Activated CD8-positive, alpha-beta memory T cell treated with anti-CD3 and anti-CD28 coated beads, Interleukin-2, amount 50 U/mL, for 48 hours (primary cell): Measurements from ENCODE around the gene KCNIP4.

Experiments
- DNase-seq: peaks from one replicate; pipeline ENCODE4 v3.0.0-alpha.2; 2020

KCNIP4 gene

DNA sequence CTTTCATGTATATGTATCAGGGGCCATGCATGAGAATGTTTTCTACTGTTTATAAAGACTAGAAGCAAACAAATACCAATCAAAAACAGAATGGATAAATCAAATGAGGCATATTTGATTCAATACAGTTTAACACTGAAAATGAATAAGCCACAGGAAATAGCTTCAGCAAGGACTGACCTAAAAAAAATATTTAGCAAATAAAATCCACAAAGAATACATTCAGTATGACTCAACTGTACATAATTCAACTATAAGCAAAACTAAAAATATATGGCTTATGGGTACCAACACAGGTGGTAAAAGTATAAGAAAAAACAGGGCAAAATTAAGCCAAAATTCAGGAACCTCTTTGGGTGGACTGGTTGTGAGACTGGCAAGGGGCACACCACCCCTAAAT lies 112.9 kb downstream of the KCNIP4 start:
- DNase-seq = no peak

GRCh38 chr4:21830272-21830671 lies 118.3 kb downstream of the KCNIP4 start:
- no peak for DNase-seq

DNA sequence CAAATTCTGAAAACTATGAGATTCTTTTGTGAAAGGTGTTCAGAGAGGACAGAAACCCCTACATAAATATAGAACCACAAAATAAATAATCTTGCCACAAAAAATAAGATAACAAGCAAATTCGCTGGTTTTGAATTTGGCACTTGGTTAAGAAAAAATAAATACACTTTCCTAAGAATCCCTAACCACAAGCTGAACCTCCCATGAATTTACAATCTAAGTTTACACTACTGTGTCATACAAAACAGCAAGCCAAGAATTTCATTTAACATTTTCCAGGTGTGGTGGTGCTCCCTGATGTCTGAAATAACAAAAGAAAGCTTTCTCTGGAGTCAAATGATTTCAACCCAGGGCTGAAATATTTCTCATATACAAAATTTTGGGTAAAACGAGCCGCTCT lies 121.0 kb downstream of the KCNIP4 start:
- DNase-seq = no peak

GRCh38 chr4:21826071-21826470 lies 122.5 kb downstream of the KCNIP4 start:
- no peak for DNase-seq

DNA sequence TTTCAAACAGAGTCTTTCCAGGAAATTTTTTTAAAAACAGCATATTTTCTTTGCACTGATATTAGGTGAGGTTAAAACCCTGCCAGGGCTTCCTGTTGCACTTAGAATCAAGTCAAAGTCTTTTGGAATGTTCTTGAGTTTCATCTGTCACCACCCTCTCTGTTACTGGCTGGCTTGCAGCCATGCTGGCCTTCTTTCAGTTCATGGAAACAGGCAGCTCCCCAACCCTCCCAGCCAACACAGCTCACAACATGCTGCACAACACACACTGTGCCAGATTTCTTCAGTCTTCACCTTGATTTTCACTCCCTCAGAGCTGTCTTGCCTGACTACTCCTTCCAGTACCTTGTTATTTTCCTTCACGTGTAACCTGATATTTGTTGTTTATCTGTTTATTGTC lies 129.5 kb downstream of the KCNIP4 start:
- no peak for DNase-seq

DNA sequence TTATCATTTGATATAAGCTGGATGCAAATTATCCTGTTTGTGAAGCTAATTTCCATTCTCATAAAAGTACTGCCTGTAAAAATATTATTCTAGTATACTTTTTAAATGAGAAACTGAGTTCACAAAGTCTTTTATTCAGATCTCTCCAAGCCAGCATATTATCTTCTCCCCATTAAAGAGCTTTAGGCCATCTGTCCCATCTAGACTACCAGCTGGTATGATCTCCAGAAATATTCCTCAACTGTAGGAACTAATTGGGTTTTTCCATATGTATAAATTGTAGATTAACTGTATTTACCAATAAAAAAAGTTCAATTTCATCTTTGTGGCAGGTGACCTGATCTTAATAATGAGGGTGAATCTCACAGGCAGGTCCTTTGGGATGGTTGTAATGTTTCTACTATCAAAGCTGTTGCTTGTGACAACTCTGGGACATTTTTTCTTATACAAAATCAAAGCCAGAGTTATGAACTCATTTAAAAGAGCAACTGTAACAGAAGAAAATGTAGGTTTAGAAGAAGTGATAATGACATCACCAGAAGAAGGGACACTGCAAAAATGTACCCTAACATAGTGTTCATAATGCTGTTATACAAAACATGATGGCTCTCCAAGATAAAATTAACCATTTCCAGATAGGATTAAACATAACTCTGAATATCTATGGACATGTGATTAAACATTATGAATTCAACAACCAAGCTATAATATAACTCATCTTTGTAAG lies 132.8 kb downstream of the KCNIP4 start:
- no peak for DNase-seq

DNA sequence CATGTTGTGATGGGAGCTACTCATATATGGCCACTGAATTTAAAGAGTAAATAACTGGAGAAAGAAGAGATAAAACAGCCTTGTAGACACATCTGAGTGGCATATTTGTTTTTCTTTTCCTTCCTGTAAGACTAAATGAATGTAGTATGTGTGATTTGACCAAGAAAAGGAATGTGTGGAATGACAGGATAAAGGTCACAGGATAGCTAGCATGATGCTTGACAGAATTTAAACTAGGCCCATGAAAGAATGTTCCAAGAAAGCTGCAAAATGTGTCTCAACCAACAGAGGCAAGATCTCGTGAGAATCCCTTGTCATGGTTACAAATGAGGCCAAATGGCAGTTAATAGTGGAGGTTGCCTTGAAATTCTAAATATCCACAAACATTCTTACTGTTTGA lies 137.0 kb downstream of the KCNIP4 start:
- DNase-seq = no peak

DNA sequence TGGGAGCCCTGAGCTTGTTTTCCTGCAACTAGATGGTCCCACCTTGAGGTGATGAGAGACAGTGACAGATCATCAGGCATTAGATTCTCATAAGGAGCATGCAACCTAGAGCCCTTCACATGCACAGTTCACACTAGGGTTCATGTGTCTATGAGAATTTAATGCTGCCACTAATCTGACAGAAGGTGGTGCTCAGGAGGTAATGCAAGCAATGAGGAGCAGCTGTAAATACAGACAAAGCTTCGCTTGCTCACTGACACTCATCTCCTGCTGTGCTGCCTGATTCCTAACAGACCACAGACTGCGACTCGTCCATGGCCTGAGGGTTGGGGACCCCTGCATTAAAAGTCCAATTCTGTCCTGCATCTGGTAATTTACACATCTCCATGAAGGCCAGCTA lies 141.6 kb downstream of the KCNIP4 start:
- DNase-seq = no peak

DNA sequence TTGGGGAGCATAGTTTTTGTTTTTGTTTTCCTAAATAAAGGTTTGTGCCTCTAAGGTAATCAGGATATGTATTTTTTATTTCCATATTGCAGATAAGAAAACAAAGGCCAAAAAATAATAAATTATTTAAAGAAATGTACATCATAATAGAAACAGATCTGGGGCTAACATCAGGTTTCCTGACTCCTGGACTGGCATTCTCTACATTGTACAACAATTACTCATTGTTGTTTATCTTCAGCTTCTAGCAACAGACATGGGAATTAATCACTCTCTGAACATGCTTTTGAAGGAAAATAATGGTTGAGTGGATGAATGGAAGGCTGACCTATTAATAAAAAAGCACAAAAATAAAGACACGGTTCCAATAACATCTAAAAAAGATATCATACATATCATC lies 146.2 kb downstream of the KCNIP4 start:
- no peak for DNase-seq

DNA sequence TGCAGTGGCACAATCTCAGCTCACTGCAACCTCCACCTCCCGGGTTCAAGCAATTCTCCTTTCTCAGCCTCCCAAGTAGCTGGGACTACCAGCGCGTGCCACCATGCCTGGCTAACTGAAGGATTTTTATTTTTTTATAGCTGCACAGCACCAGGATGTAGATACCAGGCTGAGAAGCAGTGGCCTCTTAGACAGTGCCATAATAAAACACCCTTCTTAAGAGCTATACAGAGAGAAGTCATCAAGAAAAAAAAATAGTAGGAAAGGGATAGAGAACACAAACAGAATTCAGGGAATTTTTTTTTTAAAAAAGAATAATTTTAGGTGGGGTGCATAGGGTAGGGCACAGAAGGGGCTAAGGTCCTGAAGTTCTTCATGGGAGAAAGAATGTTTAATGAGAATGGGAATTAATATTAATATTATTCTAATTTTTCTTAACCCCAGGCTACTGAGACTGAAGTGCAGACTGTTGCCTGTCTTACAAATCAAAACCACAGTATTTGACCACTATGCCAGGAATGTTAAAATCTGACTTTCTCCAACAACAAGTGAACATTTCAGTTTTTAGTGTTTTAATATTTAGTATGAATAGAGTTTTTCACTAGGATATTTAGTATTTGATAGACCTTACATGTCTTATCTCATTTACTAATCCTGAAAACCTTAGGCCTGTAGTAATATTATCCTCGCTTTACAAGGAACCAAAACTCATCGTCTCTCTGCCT lies 146.7 kb downstream of the KCNIP4 start:
- DNase-seq = no peak

GRCh38 chr4:21795091-21795490 lies 153.5 kb downstream of the KCNIP4 start:
- no peak for DNase-seq

DNA sequence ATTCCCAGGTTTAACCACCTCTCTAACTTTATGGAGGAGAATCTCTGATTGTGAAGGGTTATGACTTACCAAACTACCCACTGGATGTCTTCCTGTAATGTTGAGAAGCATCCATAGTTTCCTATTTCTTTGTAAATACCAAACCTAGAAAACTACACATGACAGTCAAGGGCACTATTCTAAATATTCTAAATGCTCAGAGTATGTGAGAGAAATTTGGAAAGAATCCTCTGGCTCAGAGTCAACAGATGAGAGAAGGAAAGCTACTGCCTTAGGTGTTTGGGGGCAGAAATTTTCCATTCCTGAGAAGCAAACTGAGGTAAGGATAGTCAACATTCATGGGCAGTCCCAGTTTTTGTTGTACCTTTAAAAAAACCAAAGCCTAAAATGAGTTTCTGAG lies 155.8 kb downstream of the KCNIP4 start:
- DNase-seq = no peak

DNA sequence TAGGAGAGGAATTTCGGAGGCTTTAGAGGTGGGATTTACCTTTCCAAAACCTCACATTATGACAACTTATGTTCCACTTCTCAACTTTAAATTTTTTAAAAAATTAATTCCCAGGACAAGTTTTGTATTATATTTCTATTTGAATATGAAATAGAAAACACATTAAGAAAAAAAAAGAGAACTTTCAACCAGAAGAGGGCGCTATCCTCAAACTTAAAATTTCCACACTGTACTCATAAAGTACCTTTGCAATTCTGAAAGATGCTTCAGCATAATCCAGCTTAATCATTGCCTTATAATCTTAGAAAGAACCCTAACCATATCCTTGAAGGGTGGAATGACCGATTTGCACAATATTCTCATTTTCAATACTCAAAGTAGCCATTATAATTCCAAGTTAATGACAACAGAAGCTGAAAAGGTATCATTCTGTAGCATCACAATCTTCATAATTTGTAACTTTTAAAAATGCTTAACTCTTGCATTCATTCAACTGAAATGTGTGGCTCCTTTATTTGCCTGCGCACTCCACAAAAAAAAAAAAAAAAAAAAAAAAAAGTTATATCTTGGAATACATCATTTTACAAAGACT lies 158.0 kb downstream of the KCNIP4 start:
- DNase-seq = no peak

- no peak for DNase-seq
Observed at GRCh38 chr4:21780148-21780547, 168.4 kb downstream of the KCNIP4 start.

DNA sequence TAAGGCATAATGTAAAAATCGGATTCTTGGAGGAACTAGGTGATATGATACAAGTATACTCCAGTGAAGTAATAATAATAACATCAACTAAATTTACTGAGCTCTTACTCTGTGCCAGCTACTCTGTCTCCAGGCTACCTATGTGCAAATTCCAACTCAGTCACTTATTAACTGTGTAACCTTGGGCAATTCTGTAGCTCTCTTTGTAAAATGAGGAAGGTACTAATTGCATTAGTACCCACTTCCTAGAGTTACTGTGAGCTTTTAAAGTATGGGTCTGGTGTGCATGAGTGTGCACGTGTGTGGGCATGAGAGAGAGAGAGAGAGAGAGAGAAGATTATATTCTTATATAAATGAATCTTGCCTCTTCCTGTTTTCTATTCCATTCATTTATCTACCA lies 169.9 kb downstream of the KCNIP4 start:
- no peak for DNase-seq

GRCh38 chr4:21775703-21776102 lies 172.9 kb downstream of the KCNIP4 start:
- DNase-seq = no peak

- no peak for DNase-seq
Observed at GRCh38 chr4:21769404-21770147, 179.0 kb downstream of the KCNIP4 start.

- no peak for DNase-seq
Observed at GRCh38 chr4:21768349-21769310, 179.9 kb downstream of the KCNIP4 start.

DNA sequence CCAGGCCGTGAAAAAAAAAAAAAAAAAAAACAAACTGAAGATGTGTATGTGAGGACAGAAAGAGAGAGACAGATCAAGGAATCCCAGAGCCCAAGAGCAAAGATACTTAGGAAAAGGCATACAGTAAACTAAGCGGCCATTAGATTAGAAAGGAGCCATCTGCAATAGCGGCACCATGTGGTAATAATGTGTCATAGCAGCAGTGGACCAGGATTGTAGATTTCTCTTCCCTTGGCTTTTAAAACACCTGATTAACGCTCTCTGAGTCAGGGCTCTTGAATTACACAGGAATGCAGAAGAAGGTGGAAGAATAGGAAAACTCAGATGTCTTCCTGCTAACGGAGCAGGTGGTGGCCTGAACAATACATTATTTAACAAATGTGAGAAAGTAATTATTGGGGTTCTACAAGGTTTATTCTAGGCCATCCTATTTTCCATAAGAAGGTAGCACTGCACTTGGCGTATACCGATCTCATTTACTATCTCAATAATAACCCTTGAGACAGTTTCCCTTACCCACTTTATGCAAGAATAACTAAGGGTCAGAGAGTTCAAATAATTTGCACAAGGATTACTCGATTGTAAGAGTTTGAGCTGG lies 182.7 kb downstream of the KCNIP4 start:
- no peak for DNase-seq

DNA sequence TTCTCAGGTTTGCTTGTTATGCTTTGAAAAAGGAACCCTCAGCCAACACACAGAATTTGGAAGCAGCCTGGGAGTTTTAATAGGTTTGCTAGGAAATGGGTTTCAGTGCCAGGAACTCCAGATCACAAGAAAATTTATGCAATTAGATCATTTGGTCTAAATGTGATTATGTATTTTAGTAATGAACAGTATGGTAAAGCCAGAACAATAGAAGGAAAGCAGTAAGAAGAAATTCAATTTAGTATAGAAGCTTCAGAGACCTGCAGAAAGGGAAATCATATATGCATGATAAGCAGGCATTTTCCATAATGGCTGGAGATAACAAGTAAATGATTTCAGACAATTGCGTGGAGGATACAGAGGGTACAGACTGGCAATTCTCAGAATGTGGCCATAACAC lies 184.7 kb downstream of the KCNIP4 start:
- no peak for DNase-seq

GRCh38 chr4:21757248-21757647 lies 191.3 kb downstream of the KCNIP4 start:
- DNase-seq = no peak
